ENCODE data around the gene MTERF2. TPM values are rescaled to one million over a fixed set of nuclear protein-coding genes. Genes with fewer than 3 reads are reported as not detected.

MTERF2 gene
- total RNA-seq, 4 donors from 2014 or later = 17.5 to 26.3 (median 19.4) TPM

GRCh38 chr12:106962286-106962685 is 24.7 kb downstream of the MTERF2 start:
- DNase-seq (ENCODE audit: low spot score in 2 of 2) = no peak

GRCh38 chr12:106960443-106960842 is 26.5 kb downstream of the MTERF2 start:
- Histone ChIP-seq H3K9me3 (no peaks in the 10 kb centered on the region), H3K27me3 (no peaks in the 10 kb centered on the region), H3K27ac (no peak overlapping the region), H3K36me3 (peaks cover 0 to 9% (median 0%) of the 10 kb centered on the region in 3 donors), H3K4me3 (no peak overlapping the region), H3K4me1 (peaks cover 0 to 68% (median 12%) of the 10 kb centered on the region in 4 donors)
- 70 to 81% methylated on average over 3 of the region's 3 CpGs for WGBS, 2 donors
- DNase-seq (ENCODE audit: low spot score in 2 of 2) = no peak
- TF ChIP-seq POLR2A (IDR thresholded peaks at IDR 0.05) = no peak
- no peak for TF ChIP-seq CTCF (IDR thresholded peaks at IDR 0.05)
- no peak for TF ChIP-seq EP300 (IDR thresholded peaks at IDR 0.05)

More at GRCh38 chr12:106962286-106962685, 24.7 kb downstream of the MTERF2 start:
- Histone ChIP-seq H3K27me3 (no peaks in the 10 kb centered on the region), H3K9me3 (no peaks in the 10 kb centered on the region), H3K4me1 (peaks cover 0 to 65% (median 12%) of the 10 kb centered on the region in 4 donors), H3K36me3 (peaks cover 0 to 20% (median 2%) of the 10 kb centered on the region in 3 donors), H3K4me3 (no peak overlapping the region), H3K27ac (no peak overlapping the region)
- no peak for TF ChIP-seq CTCF (IDR thresholded peaks at IDR 0.05)
- no peak for TF ChIP-seq EP300 (IDR thresholded peaks at IDR 0.05)
- no peak for TF ChIP-seq POLR2A (IDR thresholded peaks at IDR 0.05)
- WGBS, 2 donors = 77 to 80% methylated on average over 3 of the region's 3 CpGs

GRCh38 chr12:106957583-106957982 is 29.4 kb downstream of the MTERF2 start:
- Histone ChIP-seq H3K9me3 (no peaks in the 10 kb centered on the region), H3K27ac (peak overlapping the region in 2 of 4 donors; percentile 31 to 99), H3K4me1 (peaks cover 0 to 66% (median 15%) of the 10 kb centered on the region in 4 donors), H3K4me3 (peak overlapping the region; percentile 75 to 98 (median 86)), H3K36me3 (no peaks in the 10 kb centered on the region), H3K27me3 (no peaks in the 10 kb centered on the region)
- DNase-seq (ENCODE audit: low spot score in 2 of 2) = no peak
- TF ChIP-seq EP300 (IDR thresholded peaks at IDR 0.05) = no peak
- 3 to 8% methylated on average over 1 of the region's 1 CpG for WGBS, 2 donors

- 0 to 1% methylated on average over 10 to 13 of the region's 34 CpGs for WGBS, 2 donors
- Histone ChIP-seq H3K9me3 (no peaks in the 10 kb centered on the region), H3K4me3 (peak overlapping the region; percentile 75 to 98 (median 86)), H3K36me3 (no peaks in the 10 kb centered on the region), H3K27ac (peak overlapping the region; percentile 93 to 99 (median 98)), H3K4me1 (peaks cover 0 to 54% (median 15%) of the 10 kb centered on the region in 4 donors), H3K27me3 (no peaks in the 10 kb centered on the region)
- TF ChIP-seq POLR2A (IDR thresholded peaks at IDR 0.05) (no peak), CTCF (IDR thresholded peaks at IDR 0.05) (peak in 2 of 5 experiments; percentile 8 to 29)
- DNase-seq (ENCODE audit: low spot score in 2 of 2) = peak; percentile 48 to 54
These were observed 30.8 kb downstream of the MTERF2 start for GRCh38 chr12:106956048-106956578.

- peaks cover 0 to 50% (median 15%) of the 10 kb centered on the region in 4 donors for H3K4me1 ChIP-seq
- 0 to 1% methylated on average over 6 to 43 of the region's 88 CpGs for WGBS, 2 donors
- peak within 1 kb of the TSS; percentile 93 to 99 (median 98) for H3K27ac ChIP-seq
- H3K9me3 ChIP-seq = no peaks in the 10 kb centered on the region
- TF ChIP-seq POLR2A (IDR thresholded peaks at IDR 0.05) = peak; percentile 88 to 95
- TF ChIP-seq EP300 (IDR thresholded peaks at IDR 0.05) = peak; percentile 36 to 82
- peak in 2 of 5 experiments; percentile 49 to 52 for TF ChIP-seq CTCF (IDR thresholded peaks at IDR 0.05)
- peak within 1 kb of the TSS; percentile 75 to 98 (median 86) for H3K4me3 ChIP-seq
- DNase-seq (ENCODE audit: low spot score in 2 of 2) = peak; percentile 84 to 86
- H3K27me3 ChIP-seq = no peaks in the 10 kb centered on the region
- no peaks in the 10 kb centered on the region for H3K36me3 ChIP-seq
These were observed 31.4 kb downstream of the MTERF2 start, which contains the start of gene TMEM263 for GRCh38 chr12:106955377-106956047. Gene TMEM263, plus strand, starts transcription at chr12:106955907. Its CDS starts 11,210 bp downstream, at chr12:106967117.
